HEK293T (cell line): ENCODE results near the gene ADGRB3.

ENCODE experiments used
- ARNT ChIP-seq: fragments of 450-650 bp; IDR thresholded peaks from 2 replicates; pipeline ENCODE4 v1.6.1; 2017; ENCODE audit warnings: mild to moderate bottlenecking
- BHLHE40 ChIP-seq: fragments of 450-650 bp; IDR thresholded peaks from 2 replicates; pipeline ENCODE4 v1.6.1; 2016; ENCODE audit warnings: mild to moderate bottlenecking, moderate library complexity, borderline replicate concordance
- FOXK2 ChIP-seq: fragments of 450-650 bp; IDR thresholded peaks from 2 replicates; pipeline ENCODE4 v1.6.1; 2016; ENCODE audit warnings: mild to moderate bottlenecking
- FOXM1 ChIP-seq: fragments of 450-650 bp; IDR thresholded peaks from 2 replicates; pipeline ENCODE4 v1.6.1; 2017; ENCODE audit warnings: mild to moderate bottlenecking, borderline replicate concordance
- L3MBTL2 ChIP-seq: fragments of 450-650 bp; conservative IDR thresholded peaks from 2 replicates; pipeline ENCODE4 v1.6.1; 2016; ENCODE audit warnings: mild to moderate bottlenecking
- NFRKB ChIP-seq: fragments of 450-650 bp; IDR thresholded peaks from 2 replicates; pipeline ENCODE4 v1.6.1; 2016; ENCODE audit warnings: mild to moderate bottlenecking, moderate library complexity
- SUZ12 ChIP-seq: fragments of 450-650 bp; IDR thresholded peaks from 2 replicates; pipeline ENCODE4 v1.6.1; 2016; ENCODE audit warnings: mild to moderate bottlenecking

- TF ChIP-seq BHLHE40 (no peak), L3MBTL2 (no peak), NFRKB (no peak), FOXM1 (no peak), SUZ12 (no peak), ARNT (no peak), FOXK2 (no peak)
Observed at GRCh38 chr6:69179681-69180080, 544.6 kb downstream of the ADGRB3 start.
